Measurements from ENCODE around the gene DPP8. TPM values are rescaled to one million over a fixed set of nuclear protein-coding genes. Genes with fewer than 3 reads are reported as not detected.

Gene DPP8
- total and polyA plus RNA-seq, 10 of the 15 experiments (the other 5 are each of a cell fraction or from before 2014, with no cell fraction given) = 12.0 to 30.6 (median 24.3) TPM

- TF ChIP-seq EGR1 (IDR thresholded peaks at IDR 0.05; ENCODE audit: borderline replicate concordance in 1 of 2, low read depth in 2 of 2, low read length in 2 of 2) (no peak), TAF1 (IDR thresholded peaks at IDR 0.05; ENCODE audit: borderline replicate concordance, low read depth, low read length) (no peak), SRF (IDR thresholded peaks at IDR 0.05; ENCODE audit: low read depth in 2 of 2, low read length in 2 of 2) (no peak), IKZF2 (IDR thresholded peaks at IDR 0.05) (no peak)
Observed at GRCh38 chr15:65395567-65396202, 121.8 kb downstream of the DPP8 start (continued).

GRCh38 chr15:65394936-65395335 is 122.6 kb downstream of the DPP8 start:
- Histone ChIP-seq H3K27me3 (replicated peaks in 1 of 2; ENCODE audit: control insufficient read depth in 2 of 2, insufficient read depth in 2 of 2, low read length in 1 of 2) (peaks cover 4% of the 10 kb centered on the region in 2 experiments), H3K4me2 (ENCODE audit: control insufficient read depth, insufficient read depth) (no peak overlapping the region), H4K20me1 (ENCODE audit: control insufficient read depth, insufficient read depth) (no peaks in the 10 kb centered on the region), H3K4me3 (no peak overlapping the region), H2AFZ (ENCODE audit: control insufficient read depth, low read depth, low read length) (no peak overlapping the region), H3K9me3 (replicated peaks; ENCODE audit: control insufficient read depth, insufficient read depth, low read length) (no peaks in the 10 kb centered on the region), H3K79me2 (ENCODE audit: control insufficient read depth, insufficient read depth, low read length) (no peaks in the 10 kb centered on the region), H3K4me1 (ENCODE audit: control insufficient read depth, insufficient read depth, low read length) (no peaks in the 10 kb centered on the region), H3K36me3 (ENCODE audit: control insufficient read depth in 2 of 2, insufficient read depth in 2 of 2, low read length in 1 of 2) (no peaks in the 10 kb centered on the region), H3K27ac (ENCODE audit: control insufficient read depth, insufficient read depth) (no peak overlapping the region), H3K9ac (ENCODE audit: control insufficient read depth, insufficient read depth, low read length) (no peak overlapping the region)
- WGBS (ENCODE audit: insufficient coverage, insufficient replicate concordance, low lambda C conversion rate, missing lambda C conversion rate) = 44% methylated on average over 9 of the region's 9 CpGs
- FAIRE-seq = no peak
- in situ Hi-C loops (cut with MboI) = no loop called here
- DNase-seq (ENCODE audit: low read depth, low spot score) = no peak
- ChIA-PET CTCF (interaction anchor here (1.1 to 2.5 kb wide), 3 partner anchors 10 to 76 kb away, joined by 4 to 10 read pairs (median 9); no protein-coding TSS in a partner anchor), RAD21 (ENCODE audit: unreplicated experiment) (no interaction called here), SMC1A (ENCODE audit: uncharacterized antibody, unreplicated experiment) (interaction anchor here (0.5 to 1.2 kb wide), 2 partner anchors 81 to 118 kb away, joined by 3 read pairs; no protein-coding TSS in a partner anchor), POLR2A (no interaction called here)
- ATAC-seq = no peak
- BruUV-seq (replicated peaks) = no TSS peak
- intact Hi-C loops (cut with micrococcal nuclease; ENCODE audit: unreplicated experiment) = no loop called here
- TF ChIP-seq EZH2 (IDR thresholded peaks at IDR 0.05; ENCODE audit: borderline replicate concordance, control insufficient read depth, low read depth, low read length) (no peak), BCLAF1 (IDR thresholded peaks at IDR 0.05) (no peak), ZZZ3 (IDR thresholded peaks at IDR 0.05; ENCODE audit: control insufficient read depth, insufficient read length, low read depth) (no peak), SIX5 (IDR thresholded peaks at IDR 0.05; ENCODE audit: low read depth, low read length, severe bottlenecking) (no peak), RUNX3 (IDR thresholded peaks at IDR 0.05; ENCODE audit: low read length) (no peak), ZBTB4 (CRISPR knock-in tag; IDR thresholded peaks at IDR 0.05) (no peak), NFYA (IDR thresholded peaks at IDR 0.05; ENCODE audit: borderline replicate concordance, low read depth, low read length) (no peak), BMI1 (IDR thresholded peaks at IDR 0.05; ENCODE audit: borderline replicate concordance) (no peak), MAX (IDR thresholded peaks at IDR 0.05; ENCODE audit: low read depth, low read length) (no peak), CHD4 (IDR thresholded peaks at IDR 0.05) (no peak), USF2 (IDR thresholded peaks at IDR 0.05; ENCODE audit: borderline replicate concordance, low read depth, low read length) (no peak)
